DMS 273 (cell line): Measurements from ENCODE around the gene ZDHHC18.
A peak's percentile ranks its signal among the peaks of the same experiment; 100 is the strongest.
"Not testable (repeated sequence)": the region's sequence is repeated elsewhere in the genome, so short reads cannot be mapped to it uniquely, and the experiment has no call there.

ENCODE experiments used
- DNase-seq: peaks from one replicate; lab custom pipeline; 2025; ENCODE audit not compliant: unreplicated experiment; lab: John Stamatoyannopoulos, UW

Gene ZDHHC18

GRCh38 chr1:26856604-26857469 lies 30.3 kb downstream of the ZDHHC18 start:
- DNase-seq, result peak; percentile 63

DNA sequence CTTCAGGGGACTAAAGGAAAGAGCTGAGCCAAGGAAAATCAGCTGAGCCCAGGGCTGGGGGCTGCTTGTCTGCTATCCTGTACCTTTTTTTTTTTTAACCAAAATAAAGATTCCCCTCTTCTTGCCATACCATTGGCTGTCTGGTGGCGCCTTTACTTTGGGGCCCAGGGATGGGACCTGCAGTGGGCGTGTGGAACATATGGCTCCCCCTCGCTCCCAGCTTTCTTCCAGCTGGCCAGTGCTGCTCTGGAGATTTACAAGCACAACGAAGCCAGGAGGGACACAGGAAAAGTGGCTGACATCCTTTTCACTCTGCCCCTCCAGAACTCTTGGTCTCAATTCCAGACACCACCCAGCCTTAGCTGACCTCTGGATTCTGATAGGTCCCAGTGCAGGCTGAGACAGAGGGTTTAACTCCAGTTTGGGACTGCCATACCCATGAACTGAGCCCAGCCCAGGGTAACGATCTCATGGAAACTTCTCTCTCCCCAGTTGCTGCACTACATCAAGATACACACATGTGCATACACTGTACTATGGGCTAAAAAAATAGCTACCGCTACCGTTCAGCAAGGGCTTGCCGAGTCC lies 31.1 kb downstream of the ZDHHC18 start:
- DNase-seq, result peak; percentile 88

DNA sequence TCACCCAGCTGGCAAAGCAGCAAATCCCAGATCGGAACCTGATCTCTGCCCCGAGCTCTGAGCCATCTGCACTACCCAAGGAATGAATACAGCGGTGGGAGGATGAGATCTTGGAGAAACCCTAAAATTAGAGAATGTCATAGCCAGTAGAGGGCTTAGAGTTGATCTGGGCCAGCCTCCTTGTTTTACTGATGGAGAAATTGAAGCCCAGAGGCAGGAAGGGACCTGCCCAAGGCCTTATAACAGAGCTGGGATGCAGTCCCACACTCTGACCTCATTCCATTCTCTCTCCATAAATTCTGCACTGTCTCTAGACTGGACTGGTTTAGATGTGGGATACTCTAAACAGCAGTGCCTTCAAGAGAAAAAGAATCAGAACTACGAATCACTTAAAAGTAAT lies 31.7 kb downstream of the ZDHHC18 start:
- DNase-seq, result peak; percentile 89

DNA sequence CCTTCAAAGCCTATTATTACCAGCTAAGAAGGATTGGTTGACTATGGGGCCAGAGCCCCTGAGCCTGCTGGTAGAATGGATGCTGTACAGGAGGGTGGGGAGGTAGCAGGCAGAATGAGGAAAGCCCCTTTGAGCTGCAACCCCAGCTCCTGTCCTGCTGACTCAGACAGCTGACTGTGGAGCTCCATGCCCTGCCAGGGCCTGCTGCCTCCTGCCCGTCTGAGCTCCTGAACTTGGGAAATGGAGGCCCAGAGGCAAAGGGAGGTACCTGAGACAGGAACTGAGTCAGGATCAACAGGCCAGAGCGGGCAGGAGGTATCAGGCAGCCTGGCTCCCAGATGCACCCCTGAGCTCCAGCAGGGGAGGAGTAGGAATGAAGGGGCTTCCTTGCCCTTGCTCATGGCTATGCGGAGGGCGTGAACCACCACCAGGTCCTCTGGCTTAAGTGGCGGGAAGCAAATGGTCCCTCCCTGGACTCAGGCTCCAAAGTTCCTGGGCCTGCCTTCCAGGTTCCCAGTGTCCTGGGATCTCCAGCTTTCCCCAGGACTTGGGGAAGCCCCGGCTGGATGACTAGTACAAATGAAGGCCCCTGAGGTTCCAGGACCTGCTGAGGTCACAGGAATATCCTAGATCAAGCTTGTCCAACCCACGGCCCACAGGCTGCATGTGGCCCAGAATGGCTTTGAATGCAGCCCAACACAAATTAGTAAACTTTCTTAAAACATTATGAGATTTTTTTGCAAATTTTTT lies 32.6 kb downstream of the ZDHHC18 start:
- DNase-seq, result no peak

DNA sequence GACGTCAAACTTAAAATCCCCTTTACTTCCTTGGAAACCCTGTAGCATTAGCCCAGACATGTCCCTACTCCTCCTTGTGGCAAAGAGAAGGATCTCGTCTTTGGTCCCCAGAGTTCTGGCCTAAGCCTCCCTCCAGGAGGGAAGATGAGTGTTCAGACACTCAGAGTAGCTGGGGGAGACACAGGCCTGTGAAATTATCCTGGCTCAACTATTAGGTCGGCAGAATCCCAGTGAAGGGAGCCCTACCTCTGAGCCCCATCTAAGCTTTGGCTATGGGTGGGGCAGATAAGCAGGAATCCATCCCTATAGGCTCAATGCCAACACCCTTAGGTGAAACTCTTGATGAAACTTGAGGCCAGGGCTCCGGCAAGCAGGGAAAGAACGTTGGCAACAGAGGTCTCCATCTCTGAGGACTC lies 34.8 kb downstream of the ZDHHC18 start:
- peak; percentile 32 for DNase-seq

GRCh38 chr1:26861889-26862378 lies 35.4 kb downstream of the ZDHHC18 start:
- DNase-seq, result no peak

GRCh38 chr1:26862781-26863684 lies 36.5 kb downstream of the ZDHHC18 start, which contains the start of gene SFN:
TSS of gene SFN (plus strand) at chr1:26863149. CDS start at chr1:26863213, 64 bp downstream.
- DNase-seq, result peak; percentile 34

DNA sequence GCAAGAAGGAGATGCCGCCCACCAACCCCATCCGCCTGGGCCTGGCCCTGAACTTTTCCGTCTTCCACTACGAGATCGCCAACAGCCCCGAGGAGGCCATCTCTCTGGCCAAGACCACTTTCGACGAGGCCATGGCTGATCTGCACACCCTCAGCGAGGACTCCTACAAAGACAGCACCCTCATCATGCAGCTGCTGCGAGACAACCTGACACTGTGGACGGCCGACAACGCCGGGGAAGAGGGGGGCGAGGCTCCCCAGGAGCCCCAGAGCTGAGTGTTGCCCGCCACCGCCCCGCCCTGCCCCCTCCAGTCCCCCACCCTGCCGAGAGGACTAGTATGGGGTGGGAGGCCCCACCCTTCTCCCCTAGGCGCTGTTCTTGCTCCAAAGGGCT lies 37.2 kb downstream of the ZDHHC18 start:
- no peak for DNase-seq

- DNase-seq, result peak; percentile 99
These were observed 38.4 kb downstream of the ZDHHC18 start for GRCh38 chr1:26864610-26865480.

DNA sequence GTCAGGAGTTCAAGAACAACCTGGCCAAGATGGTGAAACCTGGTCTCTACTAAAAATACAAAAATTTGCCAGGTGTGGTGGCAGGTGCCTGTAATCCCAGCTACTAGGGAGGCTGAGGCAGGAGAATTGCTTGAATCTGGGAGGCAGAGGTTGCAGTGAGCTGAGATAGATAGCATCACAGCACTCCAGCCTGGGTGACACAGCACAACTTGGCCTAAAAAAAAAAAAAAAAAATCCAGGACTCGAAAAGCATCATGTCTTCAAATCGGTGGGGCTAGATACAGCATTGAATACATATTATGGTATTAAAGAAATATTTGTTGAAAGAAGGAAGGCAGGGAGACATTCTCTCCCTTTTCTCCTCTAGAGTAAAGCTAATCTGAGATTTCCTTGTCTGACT lies 46.6 kb downstream of the ZDHHC18 start:
- DNase-seq, result not testable (repeated sequence)

DNA sequence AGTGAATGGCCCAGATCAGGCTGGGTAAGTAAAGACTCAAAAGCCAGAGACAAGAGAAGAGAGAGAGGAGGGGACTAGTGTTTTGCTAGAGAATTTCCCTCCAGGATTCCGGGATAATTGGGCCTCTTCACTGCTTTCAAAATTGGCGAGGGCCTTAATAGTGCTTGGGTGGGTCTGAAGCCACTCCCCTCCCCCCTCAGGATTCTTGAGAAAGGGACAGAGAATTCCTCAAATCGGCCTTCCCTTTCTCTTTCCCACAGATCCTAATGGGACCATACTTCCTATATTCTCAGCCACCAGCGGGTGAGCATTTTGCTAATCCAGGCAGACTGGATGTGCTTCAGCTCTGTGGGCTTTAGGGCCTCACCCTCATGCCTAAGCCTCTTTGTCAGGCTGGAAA lies 48.4 kb downstream of the ZDHHC18 start:
- DNase-seq, result no peak

- no peak for DNase-seq
These were observed 50.8 kb downstream of the ZDHHC18 start for GRCh38 chr1:26877326-26877725.

- no peak for DNase-seq
These were observed 53.3 kb downstream of the ZDHHC18 start for GRCh38 chr1:26879793-26880192.

DNA sequence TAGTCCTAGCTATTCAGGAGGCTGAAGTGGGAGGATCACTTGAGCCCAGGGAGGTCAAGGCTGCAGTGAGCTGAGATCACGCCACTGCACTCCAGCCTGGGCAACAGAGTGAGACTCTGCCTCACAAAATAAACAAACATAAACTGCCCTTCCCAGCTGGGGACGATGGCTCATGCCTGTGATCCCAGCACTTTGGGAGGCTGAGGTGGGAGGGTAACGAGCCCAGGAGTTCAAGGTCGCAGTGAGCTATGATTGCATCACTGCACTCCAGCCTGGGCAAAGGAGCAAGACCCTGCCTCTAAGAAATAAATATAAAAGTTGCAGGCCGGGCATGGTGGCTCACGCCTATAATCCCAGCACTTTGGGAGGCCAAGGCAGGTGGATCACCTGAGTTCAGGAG lies 55.1 kb downstream of the ZDHHC18 start:
- DNase-seq, result not testable (repeated sequence)

DNA sequence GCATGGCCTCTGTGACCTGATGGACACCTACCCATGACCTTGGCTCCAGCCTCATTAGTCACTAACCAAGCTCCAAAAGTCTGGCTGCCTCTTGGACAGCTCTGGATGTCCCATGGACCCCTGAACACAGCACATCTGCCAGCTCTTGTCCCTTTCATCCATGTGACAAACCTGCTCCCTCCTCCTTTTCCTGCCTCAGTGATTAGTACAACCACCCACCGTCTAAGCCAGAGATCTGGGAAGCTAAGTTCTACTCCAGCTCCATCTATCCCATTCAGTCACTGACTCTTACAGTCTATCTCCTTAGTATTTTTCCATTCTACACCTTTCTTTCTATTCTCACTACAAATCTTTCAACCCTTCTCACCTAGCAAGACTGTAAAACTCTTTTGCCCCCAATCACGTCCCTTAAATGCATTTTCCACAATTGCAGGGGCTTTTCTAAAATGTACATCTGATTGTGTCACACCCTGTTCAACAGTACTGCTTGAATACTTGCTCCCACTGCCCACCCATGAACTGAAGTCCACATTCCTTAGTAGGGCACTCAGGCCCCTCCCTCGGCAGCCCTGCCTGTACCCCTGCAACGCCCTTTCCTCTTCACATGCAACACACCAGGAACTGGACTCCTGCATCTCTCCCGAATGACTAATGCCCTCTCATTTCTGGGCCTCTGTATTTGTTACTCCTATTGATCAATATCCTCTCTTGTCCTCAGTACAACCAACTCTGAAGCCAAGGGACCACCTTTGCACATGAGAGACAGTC lies 56.4 kb downstream of the ZDHHC18 start:
- DNase-seq, result no peak

DNA sequence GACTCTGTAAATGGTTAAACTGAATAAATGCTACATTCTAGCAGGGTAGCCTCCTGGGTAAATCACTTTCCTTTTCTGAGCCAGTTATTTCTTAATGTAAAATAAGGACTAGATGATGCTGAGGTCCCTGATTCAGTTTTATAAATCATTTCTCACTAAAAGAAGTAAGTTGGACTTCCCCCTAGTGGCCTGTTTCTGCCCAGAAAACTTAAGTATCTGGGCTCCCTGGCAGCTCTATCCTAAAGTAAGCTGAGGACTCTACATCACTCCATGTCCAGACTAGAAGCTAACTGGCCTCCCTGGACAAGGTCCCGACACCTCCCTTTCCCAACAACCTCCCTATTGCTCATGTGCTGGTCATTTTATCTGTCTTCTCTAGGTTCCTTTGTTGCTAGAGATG lies 60.6 kb downstream of the ZDHHC18 start:
- peak; percentile 58 for DNase-seq

- peak; percentile 41 for DNase-seq
These were observed 61.7 kb downstream of the ZDHHC18 start for GRCh38 chr1:26888231-26888630.

GRCh38 chr1:26889551-26890466 lies 63.3 kb downstream of the ZDHHC18 start, which contains the start of gene GPN2:
TSS of gene GPN2 (minus strand) at chr1:26890283. CDS start at chr1:26890096, 187 bp downstream.
- peak; percentile 89 for DNase-seq
